ENCODE results near the gene TAPT1.

DNA sequence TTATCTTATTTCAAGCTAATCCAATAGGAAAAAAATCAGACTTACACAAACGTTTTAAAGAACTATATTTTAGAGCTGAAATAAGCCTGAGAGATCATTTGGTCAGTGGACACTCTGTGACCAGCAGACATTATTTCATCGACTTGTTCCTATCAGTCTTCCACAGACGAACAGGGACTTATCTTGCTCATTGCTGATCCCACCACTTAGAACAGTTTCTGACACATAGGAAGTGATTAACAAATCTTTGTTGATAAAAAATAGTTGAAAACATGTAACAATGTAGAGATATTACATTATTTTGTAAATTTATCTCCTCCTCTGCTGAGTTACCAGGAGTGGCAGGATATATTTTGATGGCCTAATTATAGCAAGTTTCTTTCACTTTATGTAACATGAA is 65.8 kb downstream of the TAPT1 start:
- no peak for TF ChIP-seq ZNF580 (tag by site-specific recombination; IDR thresholded peaks at IDR 0.05)
- TF ChIP-seq ZNF544 (tag by site-specific recombination; IDR thresholded peaks at IDR 0.05): no peak
- TF ChIP-seq REPIN1 (tag by site-specific recombination; IDR thresholded peaks at IDR 0.05; ENCODE audit: low read depth): no peak
- TF ChIP-seq, protein P1, sequence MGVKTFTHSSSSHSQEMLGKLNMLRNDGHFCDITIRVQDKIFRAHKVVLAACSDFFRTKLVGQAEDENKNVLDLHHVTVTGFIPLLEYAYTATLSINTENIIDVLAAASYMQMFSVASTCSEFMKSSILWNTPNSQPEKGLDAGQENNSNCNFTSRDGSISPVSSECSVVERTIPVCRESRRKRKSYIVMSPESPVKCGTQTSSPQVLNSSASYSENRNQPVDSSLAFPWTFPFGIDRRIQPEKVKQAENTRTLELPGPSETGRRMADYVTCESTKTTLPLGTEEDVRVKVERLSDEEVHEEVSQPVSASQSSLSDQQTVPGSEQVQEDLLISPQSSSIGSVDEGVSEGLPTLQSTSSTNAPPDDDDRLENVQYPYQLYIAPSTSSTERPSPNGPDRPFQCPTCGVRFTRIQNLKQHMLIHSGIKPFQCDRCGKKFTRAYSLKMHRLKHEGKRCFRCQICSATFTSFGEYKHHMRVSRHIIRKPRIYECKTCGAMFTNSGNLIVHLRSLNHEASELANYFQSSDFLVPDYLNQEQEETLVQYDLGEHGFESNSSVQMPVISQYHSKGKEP (tag by site-specific recombination; IDR thresholded peaks at IDR 0.05): no peak
- TF ChIP-seq ZBTB49 (tag by site-specific recombination; IDR thresholded peaks at IDR 0.05; ENCODE audit: low read depth): no peak
- no peak for TF ChIP-seq ZNF791 (tag by site-specific recombination; IDR thresholded peaks at IDR 0.05)
- TF ChIP-seq ZNF558 (tag by site-specific recombination; IDR thresholded peaks at IDR 0.05): no peak
- TF ChIP-seq, protein P2, sequence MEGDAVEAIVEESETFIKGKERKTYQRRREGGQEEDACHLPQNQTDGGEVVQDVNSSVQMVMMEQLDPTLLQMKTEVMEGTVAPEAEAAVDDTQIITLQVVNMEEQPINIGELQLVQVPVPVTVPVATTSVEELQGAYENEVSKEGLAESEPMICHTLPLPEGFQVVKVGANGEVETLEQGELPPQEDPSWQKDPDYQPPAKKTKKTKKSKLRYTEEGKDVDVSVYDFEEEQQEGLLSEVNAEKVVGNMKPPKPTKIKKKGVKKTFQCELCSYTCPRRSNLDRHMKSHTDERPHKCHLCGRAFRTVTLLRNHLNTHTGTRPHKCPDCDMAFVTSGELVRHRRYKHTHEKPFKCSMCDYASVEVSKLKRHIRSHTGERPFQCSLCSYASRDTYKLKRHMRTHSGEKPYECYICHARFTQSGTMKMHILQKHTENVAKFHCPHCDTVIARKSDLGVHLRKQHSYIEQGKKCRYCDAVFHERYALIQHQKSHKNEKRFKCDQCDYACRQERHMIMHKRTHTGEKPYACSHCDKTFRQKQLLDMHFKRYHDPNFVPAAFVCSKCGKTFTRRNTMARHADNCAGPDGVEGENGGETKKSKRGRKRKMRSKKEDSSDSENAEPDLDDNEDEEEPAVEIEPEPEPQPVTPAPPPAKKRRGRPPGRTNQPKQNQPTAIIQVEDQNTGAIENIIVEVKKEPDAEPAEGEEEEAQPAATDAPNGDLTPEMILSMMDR (tag by site-specific recombination; IDR thresholded peaks at IDR 0.05): no peak
- no peak for TF ChIP-seq ZNF184 (tag by site-specific recombination; IDR thresholded peaks at IDR 0.05)

Data from HEK293 (cell line).